Keratinocyte (primary cell): ENCODE results near the gene SNX17. TPM values are rescaled to one million over a fixed set of nuclear protein-coding genes. Genes with fewer than 3 reads are reported as not detected.

Source experiments
- DNase-seq: peaks from one replicate; pipeline ENCODE4 v3.0.0-alpha.2; 2011; ENCODE audit warnings: low read depth, missing footprints, low spot score
- FAIRE-seq: peaks from 2 replicates; lab custom pipeline; 2011; peaks lifted over from hg19 to GRCh38; lab: Jason Lieb, UNC
- H2AFZ ChIP-seq: 2 replicates; pipeline ENCODE4 v1.6.0; 2012; ENCODE audit warnings: low read length, control low read depth, inconsistent platforms; ENCODE audit not compliant: control insufficient read depth
- H3K27ac ChIP-seq: 2 replicates; pipeline ENCODE4 v1.5.1; 2011; ENCODE audit warnings: low read length; ENCODE audit not compliant: control insufficient read depth, insufficient read depth
- H3K27me3 ChIP-seq: 3 replicates; pipeline ENCODE4 v1.6.0; 2011; ENCODE audit warnings: low read length; ENCODE audit not compliant: control insufficient read depth, insufficient read depth; ENCODE audit errors: extremely low read depth
- H3K36me3 ChIP-seq, 2 experiments: 2 replicates in 1 of 2; 3 replicates in 1 of 2; pipeline ENCODE4 v1.5.1; 2011; ENCODE audit warnings: low read length in 2 of 2, mild to moderate bottlenecking in 1 of 2; ENCODE audit not compliant: control insufficient read depth in 2 of 2, insufficient read depth in 2 of 2; ENCODE audit errors: extremely low read depth in 1 of 2
- H3K4me1 ChIP-seq: 3 replicates; pipeline ENCODE4 v1.5.1; 2011; ENCODE audit warnings: low read length; ENCODE audit not compliant: control insufficient read depth, insufficient read depth; ENCODE audit errors: extremely low read depth
- H3K4me2 ChIP-seq: 3 replicates; pipeline ENCODE4 v1.6.0; 2011; ENCODE audit warnings: low read depth, low read length; ENCODE audit not compliant: control insufficient read depth, insufficient read depth; ENCODE audit errors: extremely low read depth
- H3K4me3 ChIP-seq, 3 experiments: fragments of 200-600 bp in 1 of 3; sonication (generic) in 1 of 3; 2 replicates in 2 of 3; 3 replicates in 1 of 3; pipeline ENCODE4 v1.5.1; 2011 to 2016; ENCODE audit warnings: low read length in 3 of 3, mild to moderate bottlenecking in 3 of 3, control low read depth in 2 of 3, inconsistent platforms in 1 of 3, low read depth in 1 of 3, mixed read lengths in 1 of 3, mixed run types in 1 of 3, moderate library complexity in 1 of 3; ENCODE audit not compliant: control insufficient read depth in 2 of 3, insufficient read depth in 2 of 3; ENCODE audit errors: extremely low read depth in 1 of 3
- H3K79me2 ChIP-seq: 2 replicates; pipeline ENCODE4 v1.6.0; 2012; ENCODE audit warnings: low read length; ENCODE audit not compliant: control insufficient read depth, insufficient read depth
- H3K9ac ChIP-seq: 3 replicates; pipeline ENCODE4 v1.6.0; 2011; ENCODE audit warnings: low read length; ENCODE audit not compliant: control insufficient read depth, insufficient read depth; ENCODE audit errors: extremely low read depth
- H3K9me1 ChIP-seq: 3 replicates; pipeline ENCODE4 v1.6.0; 2011; ENCODE audit warnings: low read length; ENCODE audit not compliant: control insufficient read depth, insufficient read depth; ENCODE audit errors: extremely low read depth
- H3K9me3 ChIP-seq: 2 replicates; pipeline ENCODE4 v1.5.1; 2012; ENCODE audit warnings: low read depth, low read length; ENCODE audit not compliant: control insufficient read depth
- H4K20me1 ChIP-seq: 3 replicates; pipeline ENCODE4 v1.6.0; 2011; ENCODE audit warnings: low read length; ENCODE audit not compliant: control insufficient read depth, insufficient read depth; ENCODE audit errors: extremely low read depth
- EZH2 ChIP-seq: IDR thresholded peaks from one replicate; pipeline ENCODE4 v1.6.1; 2012; ENCODE audit warnings: inconsistent platforms, mild to moderate bottlenecking, low read length, moderate library complexity
- dilution Hi-C: fragments of 300-500 bp; cut with MboI; formaldehyde crosslinking; loops from one replicate; pipeline ENCODE4 v1.7.0; 2020; ENCODE audit warnings: low sequenced_read_pairs; ENCODE audit not compliant: extremely low pct_ligation_motif_present
- polyA plus RNA-seq, 5 experiments: library from polyadenylated mRNA; depleted of rRNA in 3 of 5; stranded (reverse) in 3 of 5; stranded (forward) in 1 of 5; unstranded in 1 of 5; fragments of >200 nt; gene quantifications; 1 replicate in 1 of 5; 2 replicates in 3 of 5; 3 replicates in 1 of 5; pipeline versions ENCODE4 v1.2.1 to v1.2.3, GENCODE V29; 2011 to 2012; ENCODE audit warnings: missing spikeins in 2 of 5, low read depth in 1 of 5, low replicate concordance in 1 of 5
- TF ChIP-seq, protein P1 (sequence below), 3 experiments: IDR thresholded peaks in 1 of 3; conservative IDR thresholded peaks in 1 of 3; optimal IDR thresholded peaks in 1 of 3; 2 replicates in 2 of 3; 3 replicates in 1 of 3; pipeline versions ENCODE3 to v1.5.1; 2011; ENCODE audit warnings: low read length in 3 of 3, mild to moderate bottlenecking in 3 of 3, moderate library complexity in 2 of 3, control low read depth in 1 of 3, inconsistent platforms in 1 of 3; ENCODE audit not compliant: insufficient read depth in 2 of 3; ENCODE audit errors: extremely low read depth in 1 of 3

The SNX17 gene
- polyA plus RNA-seq, 1 donor (not counting 4 experiments of a cell fraction or from before 2014, with no cell fraction given): 83.3 TPM

DNA sequence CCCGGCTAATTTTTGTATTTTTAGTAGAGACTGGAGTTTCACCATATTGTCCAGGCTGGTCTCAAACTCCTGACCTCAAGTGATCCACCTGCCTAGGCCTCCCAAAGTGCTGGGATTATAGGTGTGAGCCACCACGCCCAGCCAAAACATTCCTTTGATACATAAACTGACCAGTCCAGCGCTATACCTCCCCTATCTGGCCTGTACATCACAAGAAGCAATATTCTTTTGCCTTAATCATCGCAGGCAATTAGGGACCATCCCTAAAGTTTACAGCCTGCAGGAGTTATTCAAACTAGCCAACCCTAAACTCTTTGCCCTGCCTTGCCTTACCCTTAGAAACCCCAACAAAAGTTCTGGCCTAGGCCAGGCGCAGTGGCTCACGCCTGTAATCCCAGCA is 45.7 kb downstream of the SNX17 start:
- Histone ChIP-seq H4K20me1 (no peaks in the 10 kb centered on the region), H3K9ac (no peak overlapping the region), H3K79me2 (no peaks in the 10 kb centered on the region), H3K4me1 (no peaks in the 10 kb centered on the region), H2AFZ (no peak overlapping the region), H3K4me3 (no peak overlapping the region), H3K36me3 (no peaks in the 10 kb centered on the region), H3K9me1 (no peaks in the 10 kb centered on the region), H3K9me3 (no peaks in the 10 kb centered on the region), H3K27me3 (no peaks in the 10 kb centered on the region), H3K4me2 (no peak overlapping the region), H3K27ac (no peak overlapping the region)
- no peak for DNase-seq
- no peak for FAIRE-seq
- dilution Hi-C loops: no loop called here
- TF ChIP-seq EZH2: no peak
- TF ChIP-seq, protein P1, sequence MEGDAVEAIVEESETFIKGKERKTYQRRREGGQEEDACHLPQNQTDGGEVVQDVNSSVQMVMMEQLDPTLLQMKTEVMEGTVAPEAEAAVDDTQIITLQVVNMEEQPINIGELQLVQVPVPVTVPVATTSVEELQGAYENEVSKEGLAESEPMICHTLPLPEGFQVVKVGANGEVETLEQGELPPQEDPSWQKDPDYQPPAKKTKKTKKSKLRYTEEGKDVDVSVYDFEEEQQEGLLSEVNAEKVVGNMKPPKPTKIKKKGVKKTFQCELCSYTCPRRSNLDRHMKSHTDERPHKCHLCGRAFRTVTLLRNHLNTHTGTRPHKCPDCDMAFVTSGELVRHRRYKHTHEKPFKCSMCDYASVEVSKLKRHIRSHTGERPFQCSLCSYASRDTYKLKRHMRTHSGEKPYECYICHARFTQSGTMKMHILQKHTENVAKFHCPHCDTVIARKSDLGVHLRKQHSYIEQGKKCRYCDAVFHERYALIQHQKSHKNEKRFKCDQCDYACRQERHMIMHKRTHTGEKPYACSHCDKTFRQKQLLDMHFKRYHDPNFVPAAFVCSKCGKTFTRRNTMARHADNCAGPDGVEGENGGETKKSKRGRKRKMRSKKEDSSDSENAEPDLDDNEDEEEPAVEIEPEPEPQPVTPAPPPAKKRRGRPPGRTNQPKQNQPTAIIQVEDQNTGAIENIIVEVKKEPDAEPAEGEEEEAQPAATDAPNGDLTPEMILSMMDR (optimal IDR thresholded peaks at IDR 0.05 in 1 of 3, IDR thresholded peaks at IDR 0.05 in 1 of 3, conservative IDR thresholded peaks at IDR 0.05 in 1 of 3; ENCODE audit: extremely low read depth in 1 of 3, insufficient read depth in 2 of 3, low read length in 3 of 3): no peak

DNA sequence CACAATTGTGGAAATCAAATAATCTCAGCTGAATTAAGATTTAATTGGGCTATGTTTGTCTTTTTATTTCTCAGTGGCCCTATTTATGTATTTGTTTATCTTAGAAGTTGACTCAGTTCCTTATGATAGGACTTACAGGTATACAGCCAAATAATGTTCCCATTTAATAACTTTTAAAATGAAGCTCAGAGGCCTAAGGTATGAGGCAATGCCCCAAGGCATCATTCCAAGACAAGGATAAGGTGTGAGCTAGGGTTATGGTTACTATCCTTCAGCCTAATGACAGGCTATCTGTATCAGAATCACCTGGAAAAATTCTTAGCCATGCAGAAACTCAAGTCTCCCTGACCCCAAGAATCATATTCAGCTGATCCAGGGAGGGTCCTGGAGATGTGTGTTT is 50.6 kb downstream of the SNX17 start:
- no peak overlapping the region for H3K4me3 ChIP-seq
- H3K9me1 ChIP-seq: no peaks in the 10 kb centered on the region
- H3K36me3 ChIP-seq: no peaks in the 10 kb centered on the region
- H4K20me1 ChIP-seq: no peaks in the 10 kb centered on the region
- dilution Hi-C loops: no loop called here
- H3K4me2 ChIP-seq: no peak overlapping the region
- no peak for DNase-seq
- TF ChIP-seq, protein P1 (optimal IDR thresholded peaks at IDR 0.05 in 1 of 3, IDR thresholded peaks at IDR 0.05 in 1 of 3, conservative IDR thresholded peaks at IDR 0.05 in 1 of 3; ENCODE audit: extremely low read depth in 1 of 3, insufficient read depth in 2 of 3, low read length in 3 of 3): no peak
- no peak for TF ChIP-seq EZH2
- no peak overlapping the region for H3K9ac ChIP-seq
- no peaks in the 10 kb centered on the region for H3K79me2 ChIP-seq
- no peak overlapping the region for H2AFZ ChIP-seq
- H3K27ac ChIP-seq: no peak overlapping the region
- no peaks in the 10 kb centered on the region for H3K9me3 ChIP-seq
- no peaks in the 10 kb centered on the region for H3K4me1 ChIP-seq
- no peak for FAIRE-seq
- H3K27me3 ChIP-seq: no peaks in the 10 kb centered on the region
